ENCODE measurements around the gene IMPDH2.

The IMPDH2 gene

DNA sequence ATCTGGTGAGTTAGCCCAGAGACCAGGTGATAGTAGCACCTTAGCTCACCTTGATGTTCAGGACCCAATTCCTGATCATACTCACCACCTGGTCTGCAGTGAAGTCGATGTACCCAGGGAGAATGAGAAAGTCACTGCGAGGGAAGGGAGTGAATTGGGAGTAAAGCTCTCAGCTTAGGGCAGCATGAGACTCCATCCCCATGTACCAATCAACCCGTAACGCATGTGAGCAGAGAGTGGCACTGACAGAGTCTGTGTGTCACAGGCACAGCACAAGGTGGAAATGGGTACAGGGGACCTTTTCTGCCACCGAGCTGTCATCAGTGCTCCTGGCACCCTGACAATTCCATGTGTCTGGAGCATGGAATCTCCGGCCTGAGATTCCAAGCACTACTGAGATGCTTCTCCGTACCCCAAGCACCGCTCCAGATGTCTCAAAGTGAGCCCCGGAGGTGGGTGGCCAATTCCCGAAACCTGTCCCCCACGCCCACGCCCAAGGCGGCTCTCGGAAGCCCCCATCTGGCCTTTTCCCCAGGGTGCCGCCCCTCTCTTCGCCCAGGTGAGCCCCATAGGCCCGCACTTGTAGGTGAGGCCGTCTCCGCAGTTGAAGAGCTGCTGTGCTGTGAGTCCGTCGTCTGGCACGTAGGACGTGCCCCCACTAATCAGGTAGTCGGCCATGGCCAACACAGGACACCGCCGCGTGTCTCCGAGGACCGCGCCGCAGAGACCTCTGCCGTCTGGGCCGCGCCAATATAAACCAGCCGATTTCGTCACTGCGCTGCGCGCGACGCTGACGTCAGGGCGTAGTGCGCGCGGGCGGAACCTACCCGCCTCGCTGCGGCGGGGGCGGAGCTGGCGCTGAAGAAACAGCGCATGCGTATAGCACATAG lies at the start of gene IMPDH2:
TSS of gene IMPDH2 (minus strand) at position 726 of the 890 bp plus-strand sequence. CDS start at position 678, 48 bp downstream.
- DNase-seq (ENCODE audit: low read depth, low spot score) = peak; percentile 85

DNA sequence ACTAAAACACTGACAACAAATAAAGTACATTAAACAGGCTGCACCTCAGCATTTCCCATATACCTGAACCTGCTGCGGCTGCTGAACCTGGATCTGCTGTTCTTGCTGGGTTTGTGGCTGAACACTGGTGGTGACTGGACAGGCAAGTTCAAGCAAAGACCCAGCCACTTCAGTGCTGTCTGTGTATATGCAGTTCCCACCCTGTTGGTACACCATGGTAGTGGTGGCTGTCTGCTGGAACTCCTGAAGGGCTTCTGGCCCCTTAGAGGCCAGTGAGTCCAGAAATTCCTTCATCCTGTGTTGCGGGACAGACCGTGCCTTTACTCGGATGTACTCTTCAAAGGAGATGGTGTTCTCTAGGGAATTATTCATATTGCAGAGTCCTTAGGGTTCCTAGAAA lies 47.4 kb upstream of the IMPDH2 start:
- DNase-seq (ENCODE audit: low read depth, low spot score) = no peak

DNA sequence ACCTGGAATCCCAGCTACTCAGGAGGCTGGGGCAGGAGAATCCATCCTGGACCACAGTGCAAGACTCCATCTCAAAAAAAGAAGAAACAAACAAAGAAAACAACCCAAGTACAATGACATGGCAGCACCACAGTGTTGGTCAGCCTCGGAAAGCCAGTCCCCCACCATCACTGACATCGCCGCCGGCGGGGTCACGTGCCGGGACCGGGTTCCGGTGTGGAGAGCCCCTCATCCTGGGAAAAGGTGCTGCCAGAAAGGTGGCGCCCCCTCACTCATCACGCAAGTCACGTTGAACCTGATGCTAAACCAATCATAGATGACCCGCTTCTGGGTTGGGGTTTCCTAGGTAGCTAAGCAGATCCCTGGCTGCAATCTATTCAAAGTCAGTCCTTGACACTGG lies 46.9 kb upstream of the IMPDH2 start:
- DNase-seq (ENCODE audit: low read depth, low spot score) = no peak

DNA sequence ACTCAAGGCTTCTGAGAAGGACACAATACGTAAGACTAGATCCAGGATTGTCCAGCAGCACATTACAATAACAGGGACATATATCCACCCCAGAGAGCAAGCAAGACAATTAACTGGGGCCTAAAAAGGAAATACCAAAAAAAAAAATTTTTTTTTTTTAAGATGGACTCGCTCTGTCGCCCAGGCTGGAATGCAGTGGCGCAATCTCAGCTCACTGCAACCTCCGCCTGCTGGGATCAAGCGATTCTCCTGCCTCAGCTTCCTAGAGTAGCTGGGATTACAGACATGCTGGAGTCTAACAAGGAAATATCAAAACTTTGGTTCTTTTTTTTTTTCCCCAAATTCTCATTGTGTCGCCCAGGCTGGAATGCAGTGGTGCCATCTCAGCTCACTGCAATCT lies 28.8 kb upstream of the IMPDH2 start:
- DNase-seq (ENCODE audit: low read depth, low spot score) = no peak

DNA sequence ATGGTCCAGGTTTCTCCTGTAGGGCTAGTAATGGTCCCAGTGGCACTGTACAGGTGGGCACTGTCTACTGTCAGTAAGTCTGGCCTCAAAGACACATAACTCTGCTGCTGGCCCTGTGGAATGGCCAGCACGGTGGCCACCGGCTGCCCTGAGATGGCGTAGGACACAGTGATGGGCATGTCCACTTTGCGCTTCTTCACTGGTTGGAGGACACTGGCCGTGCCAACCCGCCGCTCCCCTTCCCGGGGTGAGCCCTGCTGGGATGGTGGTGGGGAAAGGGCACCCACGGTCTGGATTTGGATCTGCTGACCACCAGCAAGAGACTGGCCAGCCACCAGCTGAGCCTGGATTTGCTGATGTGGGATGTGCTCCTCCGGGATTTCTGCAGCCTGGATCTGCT lies 28.1 kb upstream of the IMPDH2 start:
- DNase-seq (ENCODE audit: low read depth, low spot score) = no peak

DNA sequence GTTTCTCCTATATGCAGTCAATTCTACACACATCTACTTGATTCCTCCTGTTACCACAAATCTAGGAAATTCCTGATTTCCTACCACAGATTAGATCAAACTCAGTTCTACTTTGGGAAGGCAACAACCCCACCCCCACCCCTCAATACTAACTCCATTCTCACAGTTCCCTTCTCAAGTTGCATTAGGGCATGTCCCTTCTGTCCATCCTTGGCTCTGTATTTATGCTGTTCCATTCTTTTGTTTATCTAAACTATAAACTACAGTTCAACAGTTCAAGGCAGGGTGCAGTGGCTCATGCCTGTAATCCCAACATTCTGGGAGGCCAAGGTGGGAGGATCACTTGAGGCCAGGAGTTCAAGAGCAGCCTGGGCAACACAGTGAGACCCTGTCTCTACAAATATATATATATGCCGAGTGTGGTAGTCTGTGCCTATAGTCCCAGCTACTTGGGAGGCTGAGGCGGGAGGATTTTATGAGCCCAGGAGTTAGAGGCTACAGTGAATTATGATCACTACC lies 25.2 kb upstream of the IMPDH2 start:
- no peak for DNase-seq (ENCODE audit: low read depth, low spot score)

DNA sequence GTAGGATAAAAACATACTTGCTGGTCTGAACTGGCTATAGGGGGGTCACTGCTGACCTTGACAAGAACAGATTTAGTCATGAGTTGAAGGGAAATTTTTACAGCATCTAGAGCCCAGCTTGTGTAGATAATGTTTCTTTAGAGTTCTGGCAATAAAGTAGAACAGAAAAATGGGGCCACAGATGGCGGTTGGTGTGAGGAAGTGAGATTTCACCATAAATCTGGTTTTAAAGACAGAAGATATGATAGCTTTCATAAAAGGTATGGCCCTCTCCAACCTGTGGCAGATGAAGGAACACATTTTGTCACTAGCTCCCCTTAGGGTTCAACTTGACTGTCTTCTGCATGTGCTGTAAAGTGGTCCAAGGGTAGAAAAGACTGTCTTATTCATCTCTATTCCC lies 24.3 kb upstream of the IMPDH2 start:
- DNase-seq (ENCODE audit: low read depth, low spot score) = no peak

DNA sequence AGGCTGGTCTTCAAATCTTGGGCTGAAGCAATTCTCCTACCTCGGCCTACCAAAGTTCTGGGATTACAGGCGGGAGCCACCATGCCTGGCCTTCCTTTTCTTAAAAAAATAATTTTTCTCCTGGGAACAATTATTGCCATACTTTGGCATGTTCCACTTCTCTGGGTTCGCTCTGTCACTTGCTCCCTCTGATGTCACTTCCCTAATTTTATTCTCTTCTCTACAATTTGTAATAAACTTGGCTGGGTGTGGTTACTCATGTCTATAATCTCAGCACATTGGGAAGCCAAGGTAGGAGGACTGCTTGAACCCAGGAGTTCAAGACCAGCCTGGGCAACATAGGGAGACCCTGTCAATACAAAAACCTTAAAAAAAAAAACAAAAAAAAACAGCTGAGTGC lies 6.1 kb upstream of the IMPDH2 start:
- DNase-seq (ENCODE audit: low read depth, low spot score) = no peak

DNA sequence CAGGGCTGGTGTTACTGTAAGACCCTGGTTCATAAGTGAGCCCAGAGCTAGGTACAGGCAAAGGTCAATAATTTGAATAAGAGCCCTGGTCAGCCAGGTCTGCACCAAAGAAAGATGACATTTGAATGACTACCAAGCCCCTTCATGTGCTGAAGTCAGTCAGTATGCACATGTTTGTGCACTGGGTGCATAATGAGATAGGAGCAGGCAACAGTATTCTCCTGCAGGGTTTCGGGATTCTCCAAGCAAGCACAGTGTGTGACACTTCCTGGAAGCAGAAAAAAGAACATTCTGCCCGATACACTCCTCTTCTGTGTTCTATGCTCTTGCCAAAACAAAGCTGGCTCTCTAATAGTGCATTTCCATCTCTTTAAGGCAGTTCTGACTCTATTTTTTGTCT lies 5.5 kb upstream of the IMPDH2 start:
- DNase-seq (ENCODE audit: low read depth, low spot score) = no peak

DNA sequence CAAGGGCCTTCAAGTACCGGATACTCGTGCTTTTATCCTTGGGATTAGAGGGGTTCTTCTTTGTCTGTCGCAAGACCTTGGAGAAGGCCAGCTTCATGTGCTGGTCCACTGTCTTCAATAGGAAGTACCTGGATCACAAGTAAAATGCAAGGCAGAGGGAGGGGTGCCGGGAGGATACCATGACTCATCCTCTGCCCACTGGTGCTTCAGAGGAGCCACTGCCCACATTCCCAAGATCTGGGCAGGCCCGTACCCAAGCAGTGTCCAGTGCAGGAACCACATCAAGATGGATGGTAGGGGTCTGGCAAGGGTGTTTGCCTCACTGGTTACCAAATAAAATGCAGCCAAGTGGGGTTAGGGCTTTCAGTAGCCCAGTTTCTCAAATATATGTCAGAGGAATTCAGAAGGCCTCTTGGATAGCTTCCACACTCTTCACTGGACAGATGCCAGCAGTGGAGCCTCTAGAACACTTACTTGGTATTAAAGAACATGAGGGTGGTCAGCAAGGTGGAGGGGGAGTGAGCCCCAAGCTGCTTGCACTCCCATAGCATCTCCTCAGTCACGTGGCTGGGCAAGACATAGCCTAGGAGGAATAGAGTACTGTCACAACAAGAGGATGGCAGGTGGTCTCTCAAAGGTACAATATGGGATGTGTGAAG lies 3.6 kb upstream of the IMPDH2 start:
- DNase-seq (ENCODE audit: low read depth, low spot score) = no peak

DNA sequence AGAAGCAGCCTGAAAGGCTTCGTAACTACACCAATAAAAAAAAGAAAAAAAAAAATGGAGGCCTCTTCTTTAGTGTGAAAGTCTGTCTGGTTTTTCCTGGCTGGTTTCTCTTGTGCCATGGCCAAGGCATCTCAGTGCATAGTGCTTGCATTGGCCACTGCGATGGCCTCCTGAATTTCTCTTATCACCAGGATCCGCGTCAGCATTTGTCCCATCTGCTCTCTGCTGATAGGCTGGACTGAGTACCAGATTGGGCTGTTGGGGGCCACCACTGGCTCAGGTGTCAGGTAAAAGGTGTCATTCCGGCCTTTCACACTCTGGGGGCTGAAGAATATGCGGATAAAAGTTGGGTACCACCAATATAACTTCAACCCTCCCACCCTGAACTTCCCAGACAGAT lies 1.1 kb upstream of the IMPDH2 start:
- DNase-seq (ENCODE audit: low read depth, low spot score) = no peak

DNA sequence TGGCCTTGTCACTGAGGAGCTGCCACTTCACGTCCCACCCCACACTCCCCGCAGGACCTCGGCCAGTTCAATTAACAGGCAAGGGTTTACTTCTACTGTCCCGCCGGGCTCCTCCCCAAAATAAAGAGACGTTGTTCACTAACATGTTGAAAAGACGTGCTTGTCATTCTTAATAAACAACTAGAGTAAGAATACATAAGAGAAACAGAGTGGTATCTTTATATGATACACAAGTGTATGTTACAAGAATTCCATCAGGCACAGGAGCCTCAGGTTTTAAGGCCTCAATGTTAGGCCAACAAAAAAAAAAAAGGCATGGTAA lies 326 bp upstream of the IMPDH2 start:
- DNase-seq (ENCODE audit: low read depth, low spot score) = no peak

DNA sequence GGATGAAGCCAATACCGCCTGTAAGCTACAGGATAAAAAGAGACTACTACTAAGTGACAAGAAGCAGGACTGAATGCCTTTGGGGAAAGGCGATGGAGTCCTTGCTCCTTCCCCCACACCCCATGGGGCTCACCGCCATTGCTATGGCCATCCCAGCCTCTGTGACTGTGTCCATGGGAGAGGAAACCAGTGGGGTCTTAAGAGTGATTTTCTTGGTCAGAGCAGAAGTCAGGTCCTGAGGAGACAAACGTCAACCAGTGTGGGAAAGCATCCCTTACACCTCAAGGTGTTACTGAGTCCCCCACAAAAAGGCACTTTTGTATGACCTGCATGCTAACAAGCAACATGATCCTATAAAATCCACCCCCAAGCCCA lies 913 bp downstream of the IMPDH2 start:
- DNase-seq (ENCODE audit: low read depth, low spot score) = no peak

DNA sequence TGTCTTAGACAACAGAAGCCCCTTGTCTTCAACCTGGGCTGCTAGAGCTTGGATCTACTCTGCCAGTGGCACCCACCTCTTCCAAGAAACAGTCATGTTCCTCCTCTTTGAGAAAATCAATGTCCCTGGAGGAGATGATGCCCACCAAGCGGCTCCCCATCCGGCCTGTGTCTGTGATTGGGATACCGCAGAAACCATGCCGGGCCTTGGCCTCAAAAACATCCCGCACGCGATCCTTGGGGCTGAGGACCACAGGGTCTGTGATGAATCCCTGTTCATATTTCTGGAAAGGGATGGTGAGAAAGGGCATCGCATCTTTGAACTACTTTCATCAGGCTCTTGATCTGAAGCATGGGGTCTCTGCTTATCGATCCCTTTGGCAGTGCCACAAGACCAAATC lies 1.6 kb downstream of the IMPDH2 start:
- no peak for DNase-seq (ENCODE audit: low read depth, low spot score)

DNA sequence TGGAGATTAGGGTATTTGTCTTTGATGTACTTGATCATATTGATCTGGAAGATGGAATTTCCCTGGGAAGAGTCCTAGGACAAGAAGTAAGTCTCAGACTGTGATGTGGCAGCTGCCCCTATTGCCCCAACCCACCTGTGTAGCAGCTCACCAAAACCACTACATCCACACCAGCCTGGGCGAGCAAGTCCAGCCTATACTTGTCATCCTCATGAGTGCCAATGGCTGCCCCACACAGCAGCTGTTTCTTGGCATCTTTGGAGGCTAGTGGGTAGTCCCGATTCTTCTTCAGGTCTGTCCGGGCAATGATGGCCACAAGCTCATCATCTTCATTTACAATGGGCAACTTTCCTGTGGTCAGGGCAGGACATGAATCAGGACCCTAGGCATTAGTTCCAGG lies 2.7 kb downstream of the IMPDH2 start:
- DNase-seq (ENCODE audit: low read depth, low spot score) = no peak

DNA sequence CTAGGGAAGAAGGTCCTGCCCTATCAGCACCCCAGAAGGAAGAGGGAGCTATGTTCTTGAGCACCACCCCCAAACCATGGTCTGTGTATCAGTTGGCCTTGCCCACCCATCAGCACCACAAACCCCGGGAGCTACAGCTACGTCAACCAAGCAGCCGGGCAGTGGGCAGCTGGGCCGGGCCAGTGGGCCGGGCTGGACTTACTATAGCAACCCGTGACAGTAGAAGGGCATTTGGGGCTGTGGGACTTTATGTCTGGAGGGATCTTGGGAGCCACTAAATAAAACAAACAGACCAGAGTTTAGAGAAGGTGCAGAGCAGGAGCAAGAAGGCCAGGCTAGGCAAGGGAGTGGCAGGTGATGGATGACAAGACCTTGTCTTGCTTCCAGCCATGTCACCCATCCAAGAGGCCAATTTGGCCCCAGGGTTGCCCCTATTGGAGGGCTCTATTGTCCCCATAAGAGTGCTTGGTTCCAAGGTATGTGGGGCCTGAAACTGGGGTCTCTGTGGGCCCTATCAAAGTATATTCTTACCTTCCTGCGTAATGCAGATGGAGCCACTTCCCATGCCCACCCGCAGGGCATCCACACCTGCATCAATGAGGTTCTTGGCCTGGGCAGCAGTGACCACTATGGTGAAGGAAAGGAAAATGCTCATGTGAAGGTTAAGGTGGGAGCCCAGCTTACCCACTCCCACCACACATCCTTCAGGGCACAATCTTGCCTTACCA lies 3.2 kb downstream of the IMPDH2 start:
- no peak for DNase-seq (ENCODE audit: low read depth, low spot score)

DNA sequence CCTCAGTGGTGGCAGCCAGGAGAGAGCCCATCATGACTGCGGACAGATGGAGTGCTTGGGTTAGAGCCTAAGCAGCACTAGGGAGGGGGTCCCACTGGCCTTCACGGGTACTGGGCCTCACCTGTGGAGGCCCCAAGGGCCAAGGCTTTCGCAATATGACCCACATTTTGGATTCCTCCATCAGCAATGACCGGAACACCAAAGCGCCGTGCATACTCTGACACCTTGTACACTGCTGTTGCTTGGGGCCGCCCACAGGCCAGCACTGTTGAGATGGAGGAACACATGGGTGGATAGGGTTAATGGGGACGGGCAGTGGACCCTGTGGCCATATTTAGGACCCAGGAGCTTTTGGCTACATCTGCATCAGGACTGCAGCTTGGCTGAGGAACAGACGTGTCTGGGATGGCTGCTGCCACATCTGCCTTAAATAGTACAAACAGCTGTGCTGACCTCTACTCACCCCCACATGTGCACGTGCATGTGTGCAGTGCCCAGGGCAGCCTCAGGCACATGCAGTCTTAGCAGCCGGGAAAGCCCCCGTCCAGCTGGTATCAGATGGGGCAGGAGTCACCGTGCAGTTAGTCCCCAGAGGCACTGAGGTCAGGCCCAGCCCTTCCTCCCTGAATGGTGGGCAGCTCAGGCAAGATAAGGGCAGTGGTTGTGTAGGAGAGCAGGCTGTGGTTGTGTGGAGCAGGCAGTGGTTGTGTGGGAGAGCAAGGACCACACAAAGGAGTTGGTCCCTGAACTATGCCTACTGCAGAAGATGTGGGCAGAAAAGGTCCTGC lies 4.0 kb downstream of the IMPDH2 start:
- DNase-seq (ENCODE audit: low read depth, low spot score) = no peak

DNA sequence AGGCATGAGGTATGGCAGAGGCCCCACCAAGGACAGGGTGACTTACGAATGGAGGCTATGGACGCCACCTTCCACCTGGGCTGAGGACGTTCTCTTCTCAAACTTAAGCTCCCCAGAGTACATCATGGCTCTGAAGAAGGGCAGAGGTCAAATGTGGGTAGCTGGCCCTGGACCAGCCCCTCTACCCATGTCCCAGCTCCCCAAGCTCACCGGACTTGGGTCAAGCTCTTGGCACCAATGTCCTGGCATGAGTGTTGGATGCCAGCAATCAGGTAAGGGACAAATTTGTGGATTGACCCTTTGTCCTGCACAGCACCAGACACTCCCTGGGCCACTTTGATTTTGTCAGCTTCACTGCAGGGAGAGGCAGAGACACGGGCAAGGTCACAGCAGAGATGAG lies 4.7 kb downstream of the IMPDH2 start:
- DNase-seq (ENCODE audit: low read depth, low spot score) = no peak

DNA sequence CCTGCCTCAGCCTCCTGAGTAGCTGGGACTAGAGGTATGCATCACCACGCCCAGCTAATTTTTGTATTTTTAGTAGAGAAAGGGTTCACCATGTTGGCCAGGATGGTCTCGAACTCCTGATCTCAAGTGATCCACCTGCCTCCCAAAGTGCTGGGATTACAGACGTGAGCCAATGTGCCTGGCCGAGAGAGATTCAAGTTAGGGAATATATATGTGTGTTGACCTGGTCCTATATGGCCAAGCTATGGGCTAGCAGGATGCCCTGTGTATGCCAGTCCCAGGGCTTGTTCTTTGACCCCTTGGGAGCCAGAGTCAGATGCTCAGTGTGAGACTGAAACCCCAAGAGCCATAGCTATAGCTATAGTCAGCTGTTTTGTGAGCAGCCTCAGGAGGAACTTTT lies 5.4 kb downstream of the IMPDH2 start:
- DNase-seq (ENCODE audit: low read depth, low spot score) = no peak

DNA sequence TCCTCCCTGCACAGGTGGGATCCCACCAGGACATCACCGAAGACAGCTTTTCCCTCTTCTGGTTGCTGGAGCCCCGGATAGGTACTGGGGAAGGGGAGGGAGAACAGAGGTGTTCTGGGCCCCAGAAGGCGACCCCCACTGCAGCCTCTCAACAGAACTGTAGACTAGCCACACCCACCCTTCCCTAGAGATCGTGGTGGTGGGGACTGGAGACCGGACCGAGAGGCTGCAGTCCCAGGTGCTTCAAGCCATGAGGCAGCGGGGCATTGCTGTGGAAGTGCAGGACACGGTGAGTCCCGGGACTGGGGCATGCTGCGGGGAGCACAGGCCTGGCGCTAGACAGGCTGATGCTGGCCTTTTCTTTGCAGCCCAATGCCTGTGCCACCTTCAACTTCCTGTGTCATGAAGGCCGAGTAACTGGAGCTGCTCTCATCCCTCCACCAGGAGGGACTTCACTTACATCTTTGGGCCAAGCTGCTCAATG lies 6.5 kb downstream of the IMPDH2 start:
- DNase-seq (ENCODE audit: low read depth, low spot score) = no peak

DNA sequence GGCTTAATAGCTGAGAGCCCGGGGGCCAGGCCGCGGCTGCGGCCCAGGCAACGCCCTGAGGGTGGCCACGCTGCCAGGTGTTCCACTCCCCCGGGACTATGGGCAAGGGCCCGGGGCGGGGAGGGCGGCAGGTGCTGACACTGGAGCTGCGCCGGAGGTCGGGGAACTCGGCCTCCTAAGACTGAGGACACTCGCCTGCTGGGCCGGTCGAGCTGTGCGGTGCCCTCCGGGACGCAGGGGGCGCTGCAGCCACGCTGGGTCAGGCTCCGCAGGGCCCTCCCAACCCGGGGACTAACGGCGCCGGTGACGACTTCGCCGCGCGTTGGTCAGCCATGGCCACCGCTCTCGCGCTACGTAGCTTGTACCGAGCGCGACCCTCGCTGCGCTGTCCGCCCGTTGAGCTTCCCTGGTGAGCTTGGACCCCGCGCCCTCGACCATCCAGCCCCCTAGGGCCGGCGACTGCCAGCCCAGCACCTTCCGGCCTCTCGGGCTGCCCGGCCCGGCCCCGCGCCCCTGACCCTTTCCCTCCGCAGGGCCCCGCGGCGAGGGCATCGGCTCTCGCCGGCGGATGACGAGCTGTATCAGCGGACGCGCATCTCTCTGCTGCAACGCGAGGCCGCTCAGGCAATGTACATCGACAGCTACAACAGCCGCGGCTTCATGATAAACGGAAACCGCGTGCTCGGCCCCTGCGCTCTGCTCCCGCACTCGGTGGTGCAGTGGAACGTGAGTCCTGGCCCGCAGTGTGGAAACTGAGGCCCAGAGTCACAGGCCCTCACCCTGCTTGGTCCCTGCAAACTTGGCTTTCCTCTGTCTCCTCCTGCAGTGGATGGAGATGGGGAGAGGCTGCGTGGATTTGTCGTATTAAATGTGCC lies 7.1 kb downstream of the IMPDH2 start, which contains the start of gene NDUFAF3:
TSS of gene NDUFAF3 (plus strand) at position 309 of the 875 bp plus-strand sequence. CDS start at position 333, 24 bp downstream.
- DNase-seq (ENCODE audit: low read depth, low spot score) = peak; percentile 78
